GM18517 (cell line): ENCODE measurements around the gene MDFI.
"Not testable (repeated sequence)": the region's sequence is repeated elsewhere in the genome, so short reads cannot be mapped to it uniquely, and the experiment has no call there.

Source experiments
- ATAC-seq: cut with Tn5 transposase; IDR thresholded peaks from one replicate; pipeline ENCODE4 v1.9.1; 2021; ENCODE audit warnings: mild to moderate bottlenecking, moderate library complexity; ENCODE audit not compliant: unreplicated experiment

The MDFI gene

DNA sequence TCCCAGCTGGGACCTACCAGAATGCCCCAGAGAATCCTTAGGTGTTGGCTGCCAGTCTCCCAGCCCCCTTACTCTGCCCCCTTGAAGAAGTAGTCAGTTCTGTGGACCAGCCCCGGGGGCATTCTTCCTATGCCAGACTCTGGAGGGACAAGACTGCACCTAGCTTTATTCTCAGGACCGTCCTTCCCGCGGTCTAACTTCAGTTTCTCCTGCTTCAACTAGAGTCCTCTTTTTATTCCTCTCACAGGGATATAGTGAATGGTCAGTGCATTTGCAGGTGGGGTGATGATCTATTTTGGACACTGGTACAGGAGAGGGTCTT, 35.9 kb upstream of the MDFI start:
- no peak for ATAC-seq

DNA sequence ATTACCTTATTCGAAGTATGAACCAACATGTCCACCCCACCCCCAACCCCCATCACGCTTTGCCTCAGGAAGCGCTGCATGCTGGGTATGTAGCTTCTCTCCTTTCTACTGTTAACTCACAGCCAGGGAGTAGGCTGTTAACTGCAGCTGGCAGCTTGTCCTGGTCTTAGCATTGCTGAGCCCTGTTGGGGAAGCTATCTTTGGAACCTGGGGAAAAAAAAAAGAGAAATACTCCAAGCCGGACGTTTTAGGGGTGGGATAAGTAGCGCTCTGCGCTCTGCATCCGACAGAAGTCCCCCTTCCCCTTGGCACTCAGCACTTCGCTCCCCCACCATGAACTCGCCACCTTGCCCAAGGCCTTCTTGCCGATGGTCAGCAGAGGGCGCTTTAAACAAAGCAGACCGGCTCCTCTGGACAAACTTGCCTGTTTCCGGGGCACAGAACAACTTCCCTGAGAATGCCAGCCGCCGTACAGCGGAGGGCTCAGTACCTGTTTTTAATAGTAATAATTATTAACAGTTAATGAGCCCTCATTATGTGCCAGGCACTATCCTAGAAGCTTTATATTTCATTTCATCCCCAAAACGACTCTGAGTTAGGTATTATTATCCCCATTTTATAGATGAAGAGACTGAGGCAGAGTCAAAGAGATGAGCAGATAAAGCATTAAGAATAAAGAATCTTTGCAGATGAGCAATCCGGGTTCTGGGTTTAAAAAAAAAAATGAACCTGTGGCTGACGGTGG, 35.2 kb upstream of the MDFI start:
- no peak for ATAC-seq

DNA sequence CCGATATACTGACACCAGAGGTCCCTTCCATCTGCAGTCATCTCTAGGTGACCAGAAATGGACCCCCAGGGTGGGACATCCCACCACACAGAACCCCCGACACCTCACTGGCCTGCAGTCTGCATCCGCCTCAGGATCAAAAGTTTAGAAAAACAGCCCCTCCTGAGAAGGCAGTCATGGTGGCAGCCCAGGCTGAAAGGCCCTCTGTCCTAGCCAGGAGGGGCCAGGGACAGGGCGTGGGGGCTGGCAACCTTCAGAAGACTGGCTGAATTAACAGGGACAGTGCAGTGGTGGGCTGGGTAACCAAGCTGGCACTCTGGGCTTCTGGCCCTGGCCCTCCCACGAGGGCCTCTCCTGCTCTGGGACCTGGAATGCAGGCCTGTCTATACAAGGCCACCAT, 34.3 kb upstream of the MDFI start:
- no peak for ATAC-seq

DNA sequence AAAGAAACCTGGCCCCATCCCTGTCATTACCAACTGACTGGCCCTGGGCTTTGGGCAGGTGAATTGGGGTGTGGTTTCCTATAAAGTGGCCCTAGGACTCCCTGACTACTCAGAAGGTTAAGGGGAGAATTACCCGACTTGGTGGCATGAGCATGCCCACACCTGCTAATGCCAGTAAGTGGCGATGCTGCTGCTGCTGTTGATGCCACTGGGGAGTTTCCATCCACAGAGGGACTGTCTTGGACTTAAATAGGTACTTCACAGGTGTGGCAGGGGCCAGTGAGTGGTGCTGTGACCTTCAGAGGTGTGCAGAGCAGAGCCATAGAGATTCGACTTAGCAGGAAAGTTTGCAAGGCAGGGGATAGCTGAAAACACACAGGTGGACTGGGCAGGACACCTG, 32.6 kb upstream of the MDFI start:
- ATAC-seq: no peak

DNA sequence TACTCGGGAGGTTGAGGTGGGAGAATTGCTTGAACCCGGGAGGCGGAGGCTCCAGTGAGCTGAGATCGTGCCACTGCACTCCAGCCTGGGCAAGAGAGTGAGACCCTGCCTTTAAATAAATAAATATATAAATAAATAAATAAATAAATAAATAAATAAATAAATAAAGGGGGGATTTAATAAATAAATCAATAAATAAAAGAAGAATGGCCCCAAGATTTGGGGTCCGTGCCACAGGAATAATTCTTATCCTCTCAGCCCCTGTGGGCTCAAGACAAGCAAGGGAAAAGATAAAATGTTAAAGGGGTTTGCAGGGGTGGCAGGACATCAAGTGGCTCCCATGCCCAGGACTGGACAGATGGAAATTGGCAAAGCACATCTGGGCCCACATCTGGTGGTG, 31.2 kb upstream of the MDFI start:
- ATAC-seq: no peak

DNA sequence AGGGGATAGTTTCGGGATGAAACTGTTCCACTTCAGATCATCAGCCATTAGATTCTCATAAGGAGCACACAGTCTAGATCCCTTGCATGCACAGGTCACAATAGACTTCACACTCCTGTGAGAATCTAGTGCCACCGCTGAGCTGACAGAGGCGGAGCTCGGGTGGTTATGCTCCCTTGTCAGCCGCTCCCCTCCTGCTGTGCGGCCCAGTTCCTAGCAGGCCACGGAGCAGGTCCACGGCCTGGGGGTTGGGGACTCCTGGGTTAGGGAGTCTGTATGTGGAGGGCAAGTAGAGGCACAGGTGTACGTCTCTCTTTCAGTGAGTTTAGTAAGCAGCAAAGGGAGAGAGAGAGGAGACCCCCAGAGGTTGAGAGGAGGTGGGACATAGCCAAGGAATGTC, 30.5 kb upstream of the MDFI start:
- ATAC-seq: no peak

DNA sequence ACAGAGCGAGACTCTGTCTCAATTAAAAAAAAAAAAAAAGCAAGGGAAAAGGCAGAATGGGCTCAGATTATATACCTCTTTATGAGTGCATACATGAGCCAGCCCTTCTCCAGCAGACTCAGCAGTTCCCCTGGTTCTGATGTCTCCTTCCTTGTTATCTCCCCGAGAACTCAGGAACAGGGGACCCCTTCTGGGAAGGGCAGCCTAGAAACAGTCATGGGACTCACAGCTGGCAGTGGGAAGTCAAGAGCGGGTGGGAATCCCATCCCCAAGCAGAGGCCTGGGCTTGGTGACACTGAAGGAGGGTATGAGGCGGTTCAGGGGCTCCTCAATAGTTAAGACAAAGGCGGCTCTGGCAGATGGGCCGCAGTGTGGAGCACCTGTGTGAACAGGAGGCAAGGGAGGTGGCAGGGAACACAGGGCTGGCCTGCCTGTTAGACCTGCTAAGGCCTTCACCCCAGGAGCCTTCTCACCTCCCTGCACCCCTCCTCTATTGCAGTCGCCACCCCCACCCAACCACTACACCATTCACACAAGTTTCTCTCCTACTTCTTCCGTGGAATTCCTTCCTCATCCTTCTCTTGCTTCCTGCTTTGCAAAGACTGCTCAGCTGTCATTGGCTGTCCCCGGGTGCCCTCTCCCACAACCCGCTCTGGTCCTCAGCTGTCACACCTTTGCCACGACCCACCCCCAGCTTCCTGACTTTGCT, 29.7 kb upstream of the MDFI start:
- ATAC-seq: no peak

DNA sequence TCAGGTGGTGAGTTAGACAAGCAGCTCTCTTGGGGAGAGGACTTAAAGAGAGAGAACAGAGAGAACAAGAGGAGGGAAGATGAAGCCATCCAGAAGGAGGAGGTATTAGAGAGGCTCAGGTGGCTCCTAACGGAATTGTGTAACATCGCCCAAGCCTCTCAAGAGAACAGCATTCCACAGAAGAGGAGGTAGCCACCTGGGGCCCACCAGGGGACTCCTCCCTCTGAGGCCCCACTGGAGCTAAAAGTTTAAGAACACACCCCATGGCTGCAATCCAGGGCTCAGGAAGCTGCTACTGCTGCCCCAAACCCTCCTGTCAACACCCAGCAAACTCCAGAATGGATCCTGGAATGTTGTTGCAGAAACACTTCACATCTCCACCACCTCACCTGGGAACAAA, 23.6 kb upstream of the MDFI start:
- ATAC-seq: no peak

DNA sequence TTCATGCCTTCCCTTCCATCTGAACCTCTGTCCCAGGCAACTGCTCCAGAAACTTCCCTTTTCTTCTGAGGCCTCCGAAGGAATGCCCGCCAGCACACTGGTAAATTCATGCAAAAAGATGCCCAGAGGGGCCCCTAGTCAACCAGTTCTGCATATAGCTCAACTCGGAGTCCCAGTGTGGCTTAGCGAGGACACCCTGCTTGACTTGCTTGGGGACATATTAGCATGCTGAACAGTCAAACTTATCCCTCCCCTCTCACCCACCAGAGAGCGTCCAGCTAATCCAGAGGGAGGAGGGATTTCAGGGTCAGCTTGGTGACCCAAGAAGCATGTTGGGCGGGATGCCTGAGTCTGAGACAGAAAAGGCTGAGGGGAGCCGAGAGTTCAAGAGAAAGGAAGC, 23.0 kb upstream of the MDFI start:
- ATAC-seq: no peak

DNA sequence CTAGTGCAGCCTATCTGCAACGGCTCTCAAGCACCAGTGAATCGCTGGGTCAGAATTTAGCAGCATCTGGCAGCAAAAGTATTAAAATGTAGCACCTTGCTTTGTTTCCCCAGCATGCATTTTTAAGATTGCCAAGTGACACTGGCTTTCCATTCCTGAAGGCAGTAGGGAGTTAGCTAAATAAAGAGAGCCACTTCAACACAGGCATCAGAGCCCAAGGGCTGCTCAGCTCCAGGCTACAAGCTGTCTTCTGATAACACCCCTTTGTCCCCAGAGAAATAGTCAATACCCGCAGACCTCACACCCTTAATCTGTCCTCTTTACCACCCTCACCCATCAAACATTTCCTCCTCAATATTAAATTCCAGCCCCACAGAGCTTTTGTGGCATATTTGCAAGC, 19.7 kb upstream of the MDFI start:
- no peak for ATAC-seq

DNA sequence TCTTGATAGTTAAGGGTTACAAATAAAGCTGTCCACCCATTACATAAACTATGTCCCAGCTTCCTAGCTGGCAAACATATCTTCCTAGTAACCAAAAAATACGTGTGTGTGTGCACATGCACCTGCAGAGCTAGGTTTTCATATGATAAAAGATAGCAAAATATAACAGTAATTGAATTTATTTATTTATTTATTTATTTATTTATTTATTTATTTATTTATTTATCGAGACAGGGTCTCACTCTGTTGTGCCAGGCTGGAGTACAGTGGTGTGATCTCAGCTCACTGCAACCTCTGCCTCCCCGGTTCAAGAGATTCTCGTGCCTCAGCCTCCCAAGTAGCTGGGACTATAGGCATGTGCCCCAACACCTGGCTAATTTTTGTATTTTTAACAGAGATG, 19.1 kb upstream of the MDFI start:
- not testable (repeated sequence) for ATAC-seq

DNA sequence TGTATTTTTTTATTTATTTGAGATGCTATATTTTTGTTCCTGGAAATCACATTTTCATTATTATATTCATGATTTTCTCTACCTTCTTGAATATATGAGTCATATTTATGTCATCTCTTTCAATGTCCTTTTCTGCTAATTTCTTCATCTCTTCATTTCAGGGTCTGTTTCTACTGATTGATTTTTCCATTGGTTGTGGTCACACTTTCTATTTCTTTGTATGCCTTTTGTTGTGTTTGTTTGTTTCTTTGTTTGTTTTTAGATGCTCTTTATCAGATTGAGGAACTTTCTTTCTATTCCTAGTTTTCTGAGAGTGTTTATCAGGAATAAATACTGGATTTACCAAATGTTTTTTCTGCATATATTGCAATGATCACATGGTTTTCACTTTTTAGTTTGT, 16.9 kb upstream of the MDFI start:
- ATAC-seq: no peak

DNA sequence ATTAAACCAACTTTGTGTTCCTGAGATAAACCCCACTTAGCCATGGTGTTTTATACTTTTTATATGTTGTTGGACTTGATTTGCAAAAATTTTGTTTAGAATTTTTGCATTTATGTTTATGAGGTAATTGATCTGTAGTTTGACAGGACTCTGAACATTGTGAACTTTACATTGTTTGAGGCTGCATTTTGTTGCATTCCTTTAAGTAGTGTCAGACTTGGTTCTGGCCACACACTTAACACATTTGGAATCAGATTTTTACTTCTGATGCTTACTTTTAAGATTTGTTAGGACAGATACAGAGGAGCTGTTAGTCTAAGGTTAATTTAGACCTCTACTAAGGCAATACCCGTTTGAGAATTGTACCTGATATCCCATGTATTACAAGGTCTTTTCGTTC, 16.5 kb upstream of the MDFI start:
- no peak for ATAC-seq

DNA sequence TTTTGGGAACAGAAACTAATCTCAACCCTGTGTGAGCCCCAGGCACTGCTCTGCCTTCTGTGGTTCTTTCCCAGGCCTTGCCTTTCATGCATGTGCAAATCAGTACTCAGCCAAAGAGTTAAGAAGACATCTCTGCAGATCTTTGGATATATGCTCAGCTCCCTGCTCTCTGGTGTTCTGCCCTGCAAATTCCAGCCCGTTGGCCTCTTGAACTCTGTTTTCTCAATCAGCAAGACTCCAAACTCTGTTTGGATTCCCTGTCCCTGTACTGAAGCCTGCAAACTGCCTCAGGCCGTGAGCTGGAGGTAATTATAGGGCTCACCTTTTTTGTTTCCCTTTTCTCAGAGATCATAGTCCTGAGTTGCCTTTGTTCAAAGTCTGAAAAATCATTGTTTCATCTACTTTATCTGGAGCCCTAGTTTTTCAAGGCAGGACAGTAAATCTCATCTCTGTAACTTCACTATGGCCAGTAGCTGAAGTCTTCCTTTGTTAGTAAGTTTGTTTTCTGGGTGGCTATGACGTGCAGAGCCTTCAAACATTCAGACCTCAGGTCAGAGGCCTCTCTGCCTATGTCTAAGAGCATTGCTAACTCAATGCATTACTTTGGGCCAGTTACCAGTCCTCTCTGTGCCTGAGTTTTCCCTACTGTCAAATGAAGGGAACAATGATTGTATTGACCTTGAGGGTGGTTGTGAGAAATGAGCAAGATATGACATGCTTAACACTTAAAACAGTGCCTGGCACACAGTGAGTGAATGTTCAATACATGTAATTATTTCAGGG, 15.9 kb upstream of the MDFI start:
- ATAC-seq: no peak

DNA sequence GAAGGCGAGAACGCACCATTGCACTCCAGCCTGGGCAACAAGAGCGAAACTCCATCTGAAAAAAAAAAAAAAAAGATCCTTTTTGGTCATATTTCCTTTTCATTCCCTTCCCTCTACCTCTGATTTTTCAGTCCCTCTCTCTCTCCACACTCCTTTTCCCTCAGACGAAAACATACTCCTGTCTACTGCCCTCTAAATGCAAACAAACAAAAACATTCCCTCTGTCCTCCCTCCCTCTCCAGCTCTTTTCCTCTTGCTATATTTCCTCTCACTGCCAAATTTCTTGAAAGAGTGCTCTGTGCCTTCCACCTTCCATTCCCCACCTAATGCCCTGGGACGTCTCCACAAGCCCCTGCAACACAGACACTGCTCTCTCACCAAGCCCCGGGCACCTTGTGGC, 14.9 kb upstream of the MDFI start:
- no peak for ATAC-seq

DNA sequence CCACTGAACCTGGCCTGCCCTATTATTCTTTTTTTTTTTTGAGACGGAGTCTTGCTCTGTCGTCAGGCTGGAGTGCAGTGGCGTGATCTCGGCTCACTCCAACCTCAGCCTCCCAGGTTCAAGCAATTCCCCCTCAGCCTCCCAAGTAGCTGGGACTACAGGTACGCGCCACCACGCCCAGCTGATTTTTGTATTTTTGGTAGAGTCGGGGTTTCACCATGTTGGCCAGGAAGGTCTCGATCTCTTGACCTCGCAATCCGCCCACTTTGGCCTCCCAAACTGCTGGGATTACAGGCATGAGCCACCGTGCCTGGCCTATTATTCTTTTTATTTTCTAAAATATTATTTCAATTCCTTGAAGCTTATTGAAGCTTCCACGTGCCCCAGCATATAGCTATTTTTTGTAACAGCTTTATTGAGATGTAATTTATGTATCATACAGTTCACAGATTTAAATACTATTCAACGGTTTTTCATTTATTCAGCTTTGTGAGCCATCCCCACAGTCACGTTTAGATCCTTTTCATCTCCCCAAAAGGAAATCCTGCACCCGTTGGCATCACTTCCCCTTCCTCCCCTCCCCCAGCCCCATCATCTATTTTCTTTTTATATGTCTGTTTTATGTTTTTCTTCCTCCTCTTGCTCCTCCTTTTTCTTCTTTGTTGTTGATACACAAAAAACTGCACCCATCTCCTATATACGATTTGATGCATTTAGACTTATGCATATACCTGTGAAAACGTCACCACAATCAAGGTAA, 13.5 kb upstream of the MDFI start:
- ATAC-seq: no peak

DNA sequence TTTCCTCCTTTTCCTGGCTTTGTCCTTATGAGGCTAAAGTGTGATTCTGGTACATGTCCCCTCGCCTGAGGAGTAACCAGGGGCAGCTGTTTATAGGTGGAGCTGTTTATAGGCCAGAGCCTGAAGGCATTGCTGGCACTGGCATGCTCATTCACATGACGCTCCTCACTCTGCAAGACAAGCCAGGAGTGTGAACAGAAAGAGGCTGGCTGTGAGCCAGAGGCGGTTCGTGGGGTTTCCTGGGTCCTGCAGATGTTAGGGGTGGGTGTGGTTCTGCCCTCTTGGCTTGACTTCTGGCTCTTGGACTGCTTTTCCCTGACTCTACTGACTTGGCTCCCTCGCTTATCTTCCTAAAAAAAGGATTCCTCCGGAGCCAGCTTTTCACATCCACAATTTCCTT, 12.8 kb upstream of the MDFI start:
- no peak for ATAC-seq

DNA sequence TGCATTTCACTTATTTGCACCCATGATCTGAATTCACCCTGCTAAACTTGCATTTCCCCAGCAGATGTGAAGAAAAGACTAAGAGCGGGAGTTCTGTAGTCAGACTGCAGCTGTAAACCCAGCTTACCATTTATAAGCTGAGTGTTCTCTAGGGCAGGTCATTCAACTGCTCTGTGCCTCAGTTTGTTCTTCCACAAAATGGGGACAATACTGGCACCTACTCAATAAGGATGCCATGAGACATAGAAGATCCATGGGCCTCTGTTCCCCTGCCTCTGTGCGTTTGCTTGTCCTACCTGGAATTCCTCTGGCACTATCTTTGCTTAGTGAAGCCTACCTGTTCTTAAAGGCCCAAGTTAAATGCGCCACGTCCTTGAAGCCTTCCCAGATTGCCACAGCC, 12.2 kb upstream of the MDFI start:
- no peak for ATAC-seq

DNA sequence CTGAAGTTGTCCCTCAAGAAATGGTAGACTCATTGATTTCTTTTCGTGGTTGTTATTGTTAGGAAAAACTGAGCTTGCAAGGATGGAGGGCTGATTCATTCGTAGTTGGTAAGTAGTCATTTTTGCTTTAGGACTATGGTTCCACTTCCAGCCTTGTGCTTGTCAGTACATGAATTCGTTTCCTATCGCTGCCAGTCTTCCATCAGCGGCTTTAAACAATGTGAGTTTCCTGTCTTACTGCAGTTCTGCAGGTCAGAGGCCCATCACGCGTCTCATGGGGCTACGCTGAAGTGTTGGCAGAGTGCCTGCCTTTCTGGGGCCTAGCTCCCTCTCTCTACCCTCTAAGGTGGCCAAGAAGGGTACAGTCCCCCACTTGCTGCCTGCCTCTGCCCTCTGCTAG, 11.4 kb upstream of the MDFI start:
- ATAC-seq: no peak

DNA sequence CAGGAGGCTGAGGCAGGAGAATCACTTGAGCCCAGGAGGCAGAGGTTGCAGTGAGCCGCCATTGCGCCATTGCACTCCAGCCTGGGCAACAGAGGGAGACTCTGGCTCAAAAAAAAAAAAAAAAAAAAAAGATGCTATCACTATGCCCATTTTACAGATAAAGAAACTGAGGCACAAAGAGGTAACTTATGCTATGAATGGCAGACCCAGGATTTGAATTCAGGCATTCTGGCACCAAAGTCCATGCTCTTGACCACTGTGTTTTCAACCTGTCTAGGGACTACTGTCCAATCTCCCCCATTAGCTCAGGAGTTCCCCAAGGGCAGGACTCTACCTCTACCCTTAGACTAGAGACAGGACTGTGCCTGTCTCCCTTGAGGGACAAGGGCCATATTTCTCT, 9.1 kb upstream of the MDFI start:
- ATAC-seq: no peak

DNA sequence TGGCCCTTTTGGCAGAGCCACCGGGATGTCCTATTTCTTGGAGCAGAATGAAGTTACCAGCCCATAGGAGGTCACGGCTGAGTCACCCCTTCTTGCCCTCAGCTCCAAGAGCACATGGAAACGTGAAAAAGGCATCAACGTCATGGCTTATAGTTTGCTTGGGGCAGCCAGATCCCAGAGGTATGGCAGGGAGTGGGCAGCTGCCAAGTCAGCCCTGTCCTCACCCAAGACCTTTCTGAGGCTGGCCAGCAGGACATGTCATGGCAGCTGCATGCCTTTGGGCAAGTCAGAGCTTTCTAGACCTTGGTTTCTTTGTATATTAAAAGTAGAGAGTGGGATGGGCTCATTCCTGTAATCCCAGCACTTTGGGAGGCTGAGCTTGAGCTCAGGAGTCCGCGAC, 8.2 kb upstream of the MDFI start:
- ATAC-seq: no peak

DNA sequence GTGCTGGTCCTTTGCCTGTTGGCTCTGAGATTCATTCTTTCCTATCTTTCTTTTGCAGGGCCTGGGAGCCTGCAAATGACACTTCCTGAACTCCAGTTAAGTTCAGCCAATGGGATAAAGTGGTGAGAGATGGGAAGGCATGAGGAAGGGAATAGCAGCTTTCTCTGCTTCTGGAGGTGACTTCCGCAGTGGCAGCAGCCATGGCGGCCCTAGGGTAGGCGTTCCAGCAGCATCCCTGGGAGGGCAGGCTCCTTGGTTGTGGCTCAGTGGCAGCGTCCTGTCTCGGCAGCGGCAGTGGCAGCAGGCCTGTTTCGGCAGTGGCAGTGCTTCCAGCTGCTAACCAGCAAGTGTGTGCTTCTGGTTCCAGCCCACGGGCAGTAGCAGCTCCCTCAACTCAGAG, 7.3 kb upstream of the MDFI start:
- no peak for ATAC-seq
